Activated CD4-positive, alpha-beta T cell treated with anti-CD3 and anti-CD28 coated beads, Interleukin-2, amount 10 ng/mL, durations not matched to agents 24 days and 14 days (primary cell): ENCODE data around the gene AK5. TPM values are rescaled to one million over a fixed set of nuclear protein-coding genes. Genes with fewer than 3 reads are reported as not detected.

ENCODE experiments used
- DNase-seq: peaks from one replicate; pipeline ENCODE4 v3.0.0; 2022
- H3K27ac Mint-ChIP-seq: one replicate; pipeline ENCODE4 v1.8.0; 2022; ENCODE audit warnings: mild to moderate bottlenecking, mixed read lengths
- H3K27me3 Mint-ChIP-seq: one replicate; pipeline ENCODE4 v1.8.0; 2022; ENCODE audit warnings: mixed read lengths
- H3K36me3 Mint-ChIP-seq: one replicate; pipeline ENCODE4 v1.8.0; 2022; ENCODE audit warnings: low read depth, mild to moderate bottlenecking, mixed read lengths
- H3K4me1 Mint-ChIP-seq: one replicate; pipeline ENCODE4 v1.8.0; 2021; ENCODE audit warnings: mixed read lengths
- H3K4me3 Mint-ChIP-seq: one replicate; pipeline ENCODE4 v1.8.0; 2022; ENCODE audit warnings: mild to moderate bottlenecking, moderate library complexity, mixed read lengths
- H3K9me3 Mint-ChIP-seq: one replicate; pipeline ENCODE4 v1.8.0; 2021; ENCODE audit warnings: mixed read lengths
- intact Hi-C: fragments of 100-400 bp; cut with micrococcal nuclease; formaldehyde crosslinking; loops from one replicate; pipeline ENCODE4 v1.15.1; 2023
- total RNA-seq: library from RNA; stranded (reverse); gene quantifications from 2 replicates; pipeline ENCODE4 v1.2.3, GENCODE V29; 2022

Gene AK5
- total RNA-seq, 1 donor from 2014 or later: 0.05 TPM

DNA sequence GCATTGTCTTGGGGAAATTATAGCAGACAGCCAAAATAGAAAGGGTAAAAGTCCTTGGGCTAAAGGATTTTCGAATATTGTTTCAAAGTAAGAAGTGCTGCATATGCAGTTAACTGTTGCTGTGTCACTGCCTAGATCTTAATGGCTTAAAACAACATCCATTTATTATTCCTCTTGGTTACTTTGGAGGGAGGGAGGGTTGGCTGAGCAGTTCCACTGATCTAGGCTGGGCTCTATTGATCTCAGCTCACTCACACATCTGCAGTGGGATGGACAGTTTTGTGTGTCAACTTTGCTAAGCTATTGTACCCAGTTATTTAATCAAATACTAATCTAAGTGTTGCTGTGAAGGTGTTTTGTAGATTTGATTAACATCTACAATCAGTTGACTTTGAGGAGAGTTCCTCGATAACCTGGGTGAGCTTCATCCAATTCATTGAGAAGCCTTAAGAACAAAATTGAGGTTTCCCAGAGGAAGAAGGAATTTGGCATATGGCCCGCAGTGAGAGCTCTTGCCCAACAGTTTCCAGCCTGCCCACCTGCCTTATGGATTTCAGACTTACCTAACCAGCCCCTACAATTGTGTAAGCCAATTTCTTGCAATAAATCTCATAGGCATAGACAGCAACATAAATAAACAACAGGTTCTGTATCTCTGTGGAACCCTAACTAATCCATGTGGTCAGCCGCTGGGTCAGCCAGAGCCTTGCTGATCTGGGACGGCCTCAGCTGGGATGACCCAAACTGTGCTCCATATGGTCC, 187.3 kb downstream of the AK5 start:
- H3K27ac Mint-ChIP-seq: no peak overlapping the region
- H3K36me3 Mint-ChIP-seq: no peaks in the 10 kb centered on the region
- no peak overlapping the region for H3K4me3 Mint-ChIP-seq
- no peaks in the 10 kb centered on the region for H3K9me3 Mint-ChIP-seq
- H3K4me1 Mint-ChIP-seq: no peaks in the 10 kb centered on the region
- H3K27me3 Mint-ChIP-seq: no peaks in the 10 kb centered on the region
- no peak for DNase-seq
- intact Hi-C loops: no loop called here

DNA sequence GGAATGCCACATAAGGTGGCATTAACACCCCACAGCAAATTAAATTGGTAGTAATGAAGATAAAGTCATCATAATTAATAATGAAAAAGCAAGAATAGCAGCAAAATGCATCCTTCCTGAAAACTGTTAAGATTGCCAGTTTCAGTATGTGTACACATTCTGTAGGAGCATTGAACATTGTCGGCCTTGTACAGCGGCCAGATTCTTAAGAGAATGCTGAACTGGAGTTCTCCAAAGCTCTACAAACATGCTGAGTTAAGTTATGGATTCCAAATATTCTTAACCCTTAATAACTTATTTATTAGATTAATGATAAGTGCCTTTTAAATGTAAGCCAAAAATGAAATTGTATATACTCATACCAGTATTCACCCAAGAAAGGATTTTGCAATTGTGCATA, 189.9 kb downstream of the AK5 start:
- no peaks in the 10 kb centered on the region for H3K4me1 Mint-ChIP-seq
- intact Hi-C loops: no loop called here
- H3K27ac Mint-ChIP-seq: no peak overlapping the region
- no peaks in the 10 kb centered on the region for H3K36me3 Mint-ChIP-seq
- H3K4me3 Mint-ChIP-seq: no peak overlapping the region
- no peaks in the 10 kb centered on the region for H3K27me3 Mint-ChIP-seq
- no peaks in the 10 kb centered on the region for H3K9me3 Mint-ChIP-seq
- DNase-seq: no peak

DNA sequence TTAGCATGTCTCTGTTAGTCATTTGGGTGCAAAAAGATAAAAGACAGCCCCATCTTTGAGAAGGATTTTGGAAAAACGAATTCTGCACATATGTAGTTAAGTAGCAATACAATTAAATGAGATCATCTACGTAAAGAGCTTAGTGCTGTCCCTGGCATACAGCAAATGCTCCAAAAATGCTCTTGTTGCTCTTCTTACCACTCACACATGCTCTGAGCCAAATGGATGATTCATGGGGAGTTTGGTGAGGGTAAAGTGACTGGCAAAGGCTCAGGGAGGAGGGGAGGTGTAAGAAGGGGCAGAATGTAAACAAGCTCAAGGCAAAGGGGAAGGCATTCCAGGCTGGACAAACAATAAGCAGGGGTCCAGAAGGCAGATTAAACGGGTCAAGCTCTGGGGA, 191.9 kb downstream of the AK5 start:
- Mint-ChIP-seq H3K27ac (no peak overlapping the region), H3K4me3 (no peak overlapping the region), H3K36me3 (no peaks in the 10 kb centered on the region), H3K9me3 (no peaks in the 10 kb centered on the region), H3K27me3 (no peaks in the 10 kb centered on the region), H3K4me1 (no peaks in the 10 kb centered on the region)
- intact Hi-C loops: no loop called here
- DNase-seq: no peak

DNA sequence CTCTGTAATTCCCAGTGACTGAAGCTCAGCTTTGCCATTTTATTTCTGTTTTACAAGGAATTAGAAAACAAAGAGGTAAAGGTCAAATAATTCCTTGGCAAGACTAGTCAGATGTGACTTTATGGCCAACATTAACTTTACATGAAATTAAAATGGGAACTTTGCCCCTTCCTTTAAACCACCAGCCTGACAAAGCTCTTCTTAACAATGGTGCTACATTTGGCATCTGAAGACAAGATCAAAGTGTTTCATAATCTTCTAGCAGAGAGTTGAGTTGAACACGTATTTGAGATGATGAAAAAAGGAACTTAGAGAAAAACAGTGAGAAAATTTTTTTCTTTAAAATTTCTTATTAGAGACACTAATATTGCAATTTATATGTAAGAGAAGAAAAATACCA, 193.8 kb downstream of the AK5 start:
- H3K27me3 Mint-ChIP-seq: no peaks in the 10 kb centered on the region
- H3K9me3 Mint-ChIP-seq: no peaks in the 10 kb centered on the region
- H3K27ac Mint-ChIP-seq: no peak overlapping the region
- intact Hi-C loops: no loop called here
- no peak overlapping the region for H3K4me3 Mint-ChIP-seq
- H3K4me1 Mint-ChIP-seq: no peaks in the 10 kb centered on the region
- no peak for DNase-seq
- no peaks in the 10 kb centered on the region for H3K36me3 Mint-ChIP-seq

DNA sequence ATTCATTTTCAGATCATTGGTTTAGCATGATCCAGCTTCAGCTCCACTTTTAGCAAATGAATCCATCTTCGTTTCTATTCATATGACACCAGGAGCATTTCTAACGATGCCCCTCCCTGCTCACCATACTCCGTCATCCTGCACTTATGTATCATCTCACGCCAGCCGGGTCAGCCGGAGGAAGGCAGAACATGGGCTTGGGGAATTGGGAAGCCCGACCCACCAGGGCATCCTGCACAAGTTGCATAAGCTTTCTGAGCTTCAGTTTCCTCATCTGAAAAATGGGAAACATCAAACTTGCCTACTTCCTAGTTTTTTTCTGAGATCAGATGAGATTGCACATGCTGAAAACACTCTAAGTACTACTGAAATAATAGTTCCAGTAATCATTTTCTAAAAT, 194.7 kb downstream of the AK5 start:
- no peaks in the 10 kb centered on the region for H3K4me1 Mint-ChIP-seq
- H3K36me3 Mint-ChIP-seq: no peaks in the 10 kb centered on the region
- no peak overlapping the region for H3K4me3 Mint-ChIP-seq
- DNase-seq: no peak
- H3K27ac Mint-ChIP-seq: no peak overlapping the region
- H3K27me3 Mint-ChIP-seq: no peaks in the 10 kb centered on the region
- intact Hi-C loops: no loop called here
- no peaks in the 10 kb centered on the region for H3K9me3 Mint-ChIP-seq

DNA sequence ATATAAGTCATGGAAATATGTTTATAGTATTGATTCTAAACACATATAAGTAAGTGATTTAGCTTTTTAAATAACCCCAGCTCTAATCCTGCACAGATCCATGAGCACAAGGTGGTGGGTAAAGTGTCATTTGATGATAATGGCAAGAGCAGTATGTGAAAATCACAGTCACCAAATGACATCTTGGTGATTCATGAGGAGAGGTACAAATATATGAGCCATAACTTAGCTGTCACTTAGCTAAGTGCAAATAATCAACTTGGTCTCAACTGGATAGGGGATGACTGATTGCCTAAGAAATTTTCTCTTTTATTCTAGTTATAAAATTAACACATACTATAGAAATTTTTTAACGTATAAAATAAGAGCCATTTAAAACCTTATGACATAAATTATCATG, 202.5 kb downstream of the AK5 start:
- no peak for DNase-seq
- Mint-ChIP-seq H3K27ac (no peak overlapping the region), H3K4me1 (no peaks in the 10 kb centered on the region), H3K9me3 (no peaks in the 10 kb centered on the region), H3K36me3 (no peaks in the 10 kb centered on the region), H3K4me3 (no peak overlapping the region), H3K27me3 (no peaks in the 10 kb centered on the region)
- intact Hi-C loops: no loop called here

DNA sequence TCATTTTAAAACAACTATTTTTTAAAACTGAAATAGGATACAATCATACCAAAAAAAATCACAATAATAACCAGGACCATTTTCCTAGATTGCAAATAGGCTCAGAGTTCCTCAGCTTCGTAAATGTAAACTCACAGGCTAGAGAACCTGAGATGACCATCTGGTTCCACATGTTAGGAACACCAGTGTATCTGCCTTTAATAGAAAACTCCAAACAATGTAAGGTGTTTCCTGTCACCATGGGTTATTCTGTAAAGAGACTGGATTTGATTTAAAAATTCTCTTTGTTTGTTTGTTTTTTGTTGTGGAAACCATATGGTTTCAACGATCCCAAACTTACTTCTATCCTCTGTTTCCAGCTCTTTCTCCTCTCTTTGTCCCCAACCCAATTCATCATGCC, 203.1 kb downstream of the AK5 start:
- Mint-ChIP-seq H3K27ac (no peak overlapping the region), H3K27me3 (no peaks in the 10 kb centered on the region), H3K4me3 (no peak overlapping the region), H3K36me3 (no peaks in the 10 kb centered on the region), H3K9me3 (no peaks in the 10 kb centered on the region), H3K4me1 (no peaks in the 10 kb centered on the region)
- no peak for DNase-seq
- intact Hi-C loops: no loop called here

DNA sequence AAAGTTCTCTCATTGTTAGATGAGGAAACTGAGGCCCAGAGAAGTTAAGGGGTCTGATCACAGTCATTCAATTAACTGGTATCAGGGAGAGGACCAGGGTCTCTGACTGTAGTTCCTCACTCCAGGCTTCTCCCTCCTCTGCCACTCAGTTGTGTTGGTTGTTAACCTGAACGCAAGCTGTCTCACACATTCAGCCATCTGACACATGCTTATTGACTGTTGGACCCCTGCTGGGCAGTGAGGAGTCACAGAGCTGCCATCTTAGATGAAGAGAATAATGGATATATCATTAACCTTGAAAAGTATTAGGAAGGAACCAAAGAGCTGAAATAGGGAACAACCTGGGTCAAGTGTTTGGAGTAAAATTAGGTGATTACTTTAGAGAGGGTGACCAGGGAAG, 205.8 kb downstream of the AK5 start:
- H3K36me3 Mint-ChIP-seq: no peaks in the 10 kb centered on the region
- no peaks in the 10 kb centered on the region for H3K9me3 Mint-ChIP-seq
- H3K4me3 Mint-ChIP-seq: no peak overlapping the region
- no peak for DNase-seq
- no peak overlapping the region for H3K27ac Mint-ChIP-seq
- intact Hi-C loops: no loop called here
- H3K27me3 Mint-ChIP-seq: no peaks in the 10 kb centered on the region
- H3K4me1 Mint-ChIP-seq: no peaks in the 10 kb centered on the region

DNA sequence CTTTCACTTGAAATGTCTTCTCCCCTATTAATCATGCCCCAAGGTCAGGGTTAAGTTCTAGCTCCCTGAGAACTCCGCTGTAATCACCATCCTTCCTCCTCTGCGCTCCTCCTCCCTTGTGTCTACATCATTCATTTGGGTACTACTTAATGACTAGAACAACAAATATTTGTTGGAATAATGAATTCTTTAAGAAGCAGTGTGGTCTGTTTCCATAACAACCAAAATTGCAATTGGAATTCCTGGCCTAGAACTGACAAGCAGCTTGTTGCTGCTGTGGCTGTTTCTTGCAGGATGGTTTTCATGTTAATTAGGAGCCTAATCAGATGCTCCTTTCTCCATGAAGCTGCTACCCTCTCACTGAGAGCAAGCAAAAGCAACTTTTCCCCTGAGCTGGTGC, 208.1 kb downstream of the AK5 start:
- Mint-ChIP-seq H3K27ac (no peak overlapping the region), H3K36me3 (no peaks in the 10 kb centered on the region), H3K4me1 (no peaks in the 10 kb centered on the region), H3K9me3 (no peaks in the 10 kb centered on the region), H3K4me3 (no peak overlapping the region), H3K27me3 (no peaks in the 10 kb centered on the region)
- DNase-seq: no peak
- intact Hi-C loops: no loop called here

DNA sequence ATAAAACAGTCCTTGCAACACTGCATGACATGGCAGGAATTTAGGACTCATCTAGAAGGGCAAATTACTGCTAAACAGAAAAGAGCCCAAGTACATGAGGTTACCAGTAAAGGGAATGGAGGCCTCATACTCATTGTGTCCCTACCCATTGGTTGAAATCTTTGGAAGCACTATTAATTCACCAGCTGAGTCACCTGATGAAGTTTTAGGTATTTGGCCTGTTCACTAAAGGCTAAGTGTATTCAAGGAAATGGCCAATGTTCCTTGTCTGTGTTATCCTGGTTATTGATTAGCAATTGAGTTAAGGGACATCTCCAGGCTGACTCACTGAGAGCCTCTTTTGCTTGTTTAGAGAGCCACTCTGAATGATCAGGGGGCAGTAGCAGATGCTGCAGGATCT, 212.2 kb downstream of the AK5 start:
- Mint-ChIP-seq H3K4me3 (no peak overlapping the region), H3K4me1 (no peaks in the 10 kb centered on the region), H3K36me3 (no peaks in the 10 kb centered on the region), H3K9me3 (peaks cover 17% of the 10 kb centered on the region), H3K27ac (no peak overlapping the region), H3K27me3 (no peaks in the 10 kb centered on the region)
- no peak for DNase-seq
- intact Hi-C loops: no loop called here

DNA sequence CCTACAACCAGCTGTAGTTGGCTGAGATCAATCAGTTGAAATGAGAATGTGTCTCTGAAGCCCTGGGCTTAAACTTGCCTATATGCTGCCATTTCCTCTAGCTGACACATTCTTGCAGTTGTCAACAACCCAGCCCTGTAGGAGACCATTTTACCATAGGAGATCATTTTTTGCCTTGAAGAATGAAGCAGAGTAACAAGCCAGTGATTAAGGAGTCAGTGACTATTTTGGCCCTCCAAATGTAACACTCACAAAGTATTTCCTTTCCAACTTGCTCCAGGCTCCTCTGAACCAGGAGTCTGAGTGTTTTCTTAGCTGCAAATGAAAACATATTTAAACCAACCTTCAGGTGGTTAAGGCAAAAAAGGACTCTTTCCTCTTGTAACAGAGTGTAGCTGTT, 217.1 kb downstream of the AK5 start:
- DNase-seq: no peak
- intact Hi-C loops: no loop called here
- Mint-ChIP-seq H3K9me3 (peaks cover 17% of the 10 kb centered on the region), H3K36me3 (no peaks in the 10 kb centered on the region), H3K4me1 (no peaks in the 10 kb centered on the region), H3K27me3 (no peaks in the 10 kb centered on the region), H3K27ac (no peak overlapping the region), H3K4me3 (no peak overlapping the region)

DNA sequence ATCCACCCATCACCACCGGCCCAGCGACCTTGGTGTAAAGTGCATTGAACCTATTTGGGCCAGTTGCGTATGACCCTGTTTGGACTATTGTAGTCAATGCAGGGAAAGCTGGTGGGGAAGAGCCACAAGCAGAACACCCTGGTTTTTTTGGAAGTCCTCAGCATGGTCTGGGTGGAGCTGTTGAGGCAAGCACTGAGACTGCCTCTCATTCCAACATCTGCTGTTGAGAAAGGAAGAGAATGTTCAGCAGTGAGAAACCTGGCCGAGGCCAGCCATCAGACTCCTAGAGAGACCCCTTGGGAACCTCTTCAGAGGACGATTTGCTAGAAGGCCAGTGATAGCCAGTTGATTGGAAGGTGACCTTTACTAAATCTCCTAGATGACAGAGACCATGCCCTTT, 217.6 kb downstream of the AK5 start:
- no peak overlapping the region for H3K4me3 Mint-ChIP-seq
- H3K36me3 Mint-ChIP-seq: no peaks in the 10 kb centered on the region
- no peaks in the 10 kb centered on the region for H3K27me3 Mint-ChIP-seq
- intact Hi-C loops: no loop called here
- H3K4me1 Mint-ChIP-seq: no peaks in the 10 kb centered on the region
- peaks cover 17% of the 10 kb centered on the region for H3K9me3 Mint-ChIP-seq
- DNase-seq: no peak
- no peak overlapping the region for H3K27ac Mint-ChIP-seq

DNA sequence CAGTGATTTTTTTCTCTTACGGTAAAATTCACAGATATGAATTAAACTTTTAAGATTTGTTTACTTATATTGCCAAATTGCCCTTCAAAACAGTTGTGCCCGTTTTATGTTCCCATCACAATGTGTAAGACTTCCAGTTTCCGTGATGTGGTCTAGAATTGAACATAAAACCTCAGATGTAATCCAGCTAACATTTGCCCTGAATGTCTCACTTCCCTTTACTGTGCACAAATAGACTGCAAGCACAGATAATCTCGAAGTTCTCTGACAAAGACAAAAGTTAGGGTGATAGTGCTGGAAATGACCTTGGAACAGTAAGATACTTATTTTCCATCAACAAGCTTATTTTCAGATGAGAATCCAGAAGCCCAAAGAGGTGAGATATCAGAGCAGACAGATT, 223.2 kb downstream of the AK5 start:
- no peak for DNase-seq
- H3K27me3 Mint-ChIP-seq: no peaks in the 10 kb centered on the region
- H3K36me3 Mint-ChIP-seq: no peaks in the 10 kb centered on the region
- no peaks in the 10 kb centered on the region for H3K4me1 Mint-ChIP-seq
- intact Hi-C loops: no loop called here
- H3K4me3 Mint-ChIP-seq: no peak overlapping the region
- no peaks in the 10 kb centered on the region for H3K9me3 Mint-ChIP-seq
- H3K27ac Mint-ChIP-seq: no peak overlapping the region

DNA sequence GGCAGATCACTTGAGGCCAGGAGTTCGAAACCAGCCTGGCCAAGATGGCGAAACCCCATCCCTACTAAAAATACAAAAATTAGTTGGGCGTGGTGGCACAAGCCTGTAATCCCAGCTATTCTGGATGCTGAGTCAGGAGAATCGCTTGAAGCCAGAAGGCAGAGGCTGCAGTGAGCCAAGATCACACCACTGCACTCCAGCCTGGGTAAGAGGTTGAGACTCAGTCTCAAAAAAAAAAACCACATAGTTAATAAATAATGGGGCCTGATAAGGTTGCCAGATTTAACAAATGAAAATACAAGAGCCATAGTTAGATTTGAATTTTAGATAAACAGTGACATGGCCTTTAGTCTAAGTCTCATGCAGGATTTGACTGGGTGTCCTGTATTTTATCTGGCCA, 225.0 kb downstream of the AK5 start:
- Mint-ChIP-seq H3K4me1 (no peaks in the 10 kb centered on the region), H3K36me3 (no peaks in the 10 kb centered on the region), H3K27ac (no peak overlapping the region), H3K9me3 (no peaks in the 10 kb centered on the region), H3K27me3 (no peaks in the 10 kb centered on the region), H3K4me3 (no peak overlapping the region)
- intact Hi-C loops: no loop called here
- no peak for DNase-seq

DNA sequence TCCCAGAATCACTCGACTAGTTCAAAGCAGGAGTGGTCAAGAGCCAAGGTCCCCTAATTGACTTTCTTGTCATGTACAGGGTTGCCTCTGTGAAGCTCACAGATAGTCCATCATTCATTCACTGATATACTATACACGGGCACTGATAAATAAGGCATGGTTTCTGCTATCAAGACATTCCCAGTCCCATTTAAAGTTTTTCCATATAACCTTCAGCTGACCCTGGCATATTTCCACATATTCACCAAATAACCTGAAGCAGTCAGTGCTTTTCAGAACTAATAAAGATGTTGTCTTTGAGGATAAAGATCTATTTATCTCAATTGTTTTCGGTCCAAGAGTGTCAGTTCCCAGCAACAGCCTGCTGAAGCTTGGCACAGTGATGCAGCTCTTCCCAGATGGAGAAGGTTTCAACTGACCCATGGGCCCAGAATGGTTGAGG, 227.3 kb downstream of the AK5 start:
- intact Hi-C loops: no loop called here
- Mint-ChIP-seq H3K36me3 (no peaks in the 10 kb centered on the region), H3K27ac (no peak overlapping the region), H3K9me3 (no peaks in the 10 kb centered on the region), H3K27me3 (no peaks in the 10 kb centered on the region), H3K4me3 (no peak overlapping the region), H3K4me1 (no peaks in the 10 kb centered on the region)
- DNase-seq: no peak
